Endothelial cell of umbilical vein (primary cell): ENCODE results near the gene FOXP1. TPM values are rescaled to one million over a fixed set of nuclear protein-coding genes. Genes with fewer than 3 reads are reported as not detected.

Experiments used
- BruUV-seq: library from RNA; stranded (reverse); fragments of 400-500 nt; replicated peaks from 2 replicates; lab custom pipeline; 2021; lab: Mats Ljungman, UMichigan
- CTCF ChIA-PET: fragments of 300-600, 350-600 bp; sonication (Branson Sonifier 250); formaldehyde crosslinking; loops from one replicate; lab custom pipeline; 2021; ENCODE audit warnings: antibody characterized with exemption, inconsistent platforms; lab: Charles Lee
- POLR2A ChIA-PET: fragments of 300-600, 350-600 bp; sonication (Branson Sonifier 250); formaldehyde crosslinking; loops from one replicate; lab custom pipeline; 2021; ENCODE audit warnings: antibody characterized with exemption, inconsistent platforms; lab: Charles Lee
- DNase-seq: peaks from one replicate; pipeline ENCODE4 v3.0.0-alpha.2; 2011; ENCODE audit warnings: low read depth, low spot score
- FAIRE-seq: peaks from 2 replicates; lab custom pipeline; 2011; peaks lifted over from hg19 to GRCh38; lab: Jason Lieb, UNC
- H2AFZ ChIP-seq: 2 replicates; pipeline ENCODE4 v1.6.0; 2012; ENCODE audit warnings: low read depth, low read length, control low read depth, inconsistent platforms
- H3K27ac ChIP-seq: 2 replicates; pipeline ENCODE4 v1.5.1; 2011; ENCODE audit warnings: low read depth, mild to moderate bottlenecking, control low read depth, low read length, moderate library complexity; ENCODE audit not compliant: insufficient read depth
- H3K27me3 ChIP-seq, 2 experiments: 2 replicates each; pipeline versions ENCODE4 v1.6.0 to v1.6.1; 2011; ENCODE audit warnings: low read length in 2 of 2, mixed read lengths in 1 of 2; ENCODE audit not compliant: control insufficient read depth in 2 of 2, insufficient read depth in 2 of 2
- H3K36me3 ChIP-seq, 2 experiments: 2 replicates in 1 of 2; 3 replicates in 1 of 2; pipeline ENCODE4 v1.5.1; 2011; ENCODE audit warnings: low read length in 2 of 2, mild to moderate bottlenecking in 1 of 2, moderate library complexity in 1 of 2; ENCODE audit not compliant: control insufficient read depth in 2 of 2, insufficient read depth in 2 of 2; ENCODE audit errors: extremely low read depth in 1 of 2
- H3K4me1 ChIP-seq: 3 replicates; pipeline ENCODE4 v1.5.1; 2011; ENCODE audit warnings: mild to moderate bottlenecking, low read length; ENCODE audit not compliant: control insufficient read depth, insufficient read depth; ENCODE audit errors: extremely low read depth
- H3K4me2 ChIP-seq: 2 replicates; pipeline ENCODE4 v1.6.1; 2011; ENCODE audit warnings: low read length, control low read depth, mixed read lengths; ENCODE audit not compliant: insufficient read depth
- H3K4me3 ChIP-seq, 3 experiments: fragments of 200-600 bp in 1 of 3; sonication (generic), shearing (Covaris generic) in 1 of 3; replicated peaks in 1 of 3; 2 replicates each; pipeline ENCODE4 v1.5.1; 2011 to 2016; ENCODE audit warnings: control low read depth in 3 of 3, low read length in 3 of 3, mild to moderate bottlenecking in 2 of 3, inconsistent platforms in 1 of 3, low read depth in 1 of 3, moderate library complexity in 1 of 3; ENCODE audit not compliant: insufficient read depth in 1 of 3
- H3K79me2 ChIP-seq: 2 replicates; pipeline ENCODE4 v1.6.0; 2012; ENCODE audit warnings: low read length, inconsistent platforms; ENCODE audit not compliant: control insufficient read depth, insufficient read depth
- H3K9ac ChIP-seq: replicated peaks from 2 replicates; pipeline ENCODE3; 2011; ENCODE audit warnings: low read length, control low read depth; ENCODE audit not compliant: insufficient read depth; ENCODE audit errors: extremely low read depth
- H3K9me1 ChIP-seq: replicated peaks from 3 replicates; pipeline ENCODE4 v1.6.0; 2011; ENCODE audit warnings: mild to moderate bottlenecking, low read length; ENCODE audit not compliant: control insufficient read depth, insufficient read depth; ENCODE audit errors: extremely low read depth
- H3K9me3 ChIP-seq: replicated peaks from 2 replicates; pipeline ENCODE4 v1.5.1; 2012; ENCODE audit warnings: low read length, inconsistent platforms; ENCODE audit not compliant: control insufficient read depth, insufficient read depth
- H4K20me1 ChIP-seq: replicated peaks from 2 replicates; pipeline ENCODE3; 2011; ENCODE audit warnings: mild to moderate bottlenecking, low read length; ENCODE audit not compliant: control insufficient read depth, insufficient read depth; ENCODE audit errors: extremely low read depth
- EZH2 ChIP-seq: IDR thresholded peaks from 2 replicates; pipeline ENCODE4 v1.6.1; 2012; ENCODE audit warnings: borderline replicate concordance, low read depth, mild to moderate bottlenecking, moderate library complexity, low read length, inconsistent platforms; ENCODE audit not compliant: severe bottlenecking
- FOS ChIP-seq: IDR thresholded peaks from 2 replicates; pipeline ENCODE4 v1.6.1; 2011; ENCODE audit warnings: mild to moderate bottlenecking, low read length, moderate library complexity, borderline replicate concordance; ENCODE audit not compliant: insufficient read depth
- GATA2 ChIP-seq: IDR thresholded peaks from 2 replicates; pipeline ENCODE4 v1.7.0; 2011; ENCODE audit warnings: low read depth, mild to moderate bottlenecking, moderate library complexity, mixed read lengths, low read length; ENCODE audit not compliant: insufficient read length, insufficient read depth
- JUN ChIP-seq: IDR thresholded peaks from 2 replicates; pipeline ENCODE4 v1.6.1; 2011; ENCODE audit warnings: borderline replicate concordance, low read depth; ENCODE audit not compliant: insufficient read length, insufficient read depth
- MYC ChIP-seq: IDR thresholded peaks from one replicate; pipeline ENCODE4 v1.6.1; 2011; ENCODE audit warnings: mild to moderate bottlenecking, low read depth, low read length
- POLR2A ChIP-seq: IDR thresholded peaks from 2 replicates; pipeline ENCODE4 v1.6.1; 2012; ENCODE audit warnings: low read depth, mild to moderate bottlenecking, control low read depth, low read length
- POLR2AphosphoS5 ChIP-seq: IDR thresholded peaks from 2 replicates; pipeline ENCODE4 v1.6.1; 2012; ENCODE audit warnings: low read depth, mild to moderate bottlenecking, control low read depth, low read length, moderate library complexity; ENCODE audit not compliant: insufficient read depth
- dilution Hi-C: fragments of 300-500 bp; cut with MboI; formaldehyde crosslinking; loops from one replicate; pipeline ENCODE4 v1.15.0; 2019; ENCODE audit warnings: low sequenced_read_pairs; ENCODE audit not compliant: extremely low pct_ligation_motif_present
- intact Hi-C: fragments of 100-400 bp; cut with micrococcal nuclease; formaldehyde crosslinking; loops from one replicate; pipeline ENCODE4 v1.10.0; 2022
- polyA plus RNA-seq, 4 experiments: library from polyadenylated mRNA; depleted of rRNA in 3 of 4; stranded (reverse) in 3 of 4; unstranded in 1 of 4; fragments of >200 nt; gene quantifications; 2 replicates each; pipeline versions ENCODE4 v1.2.1 to v1.2.3, GENCODE V29; 2011 to 2012; ENCODE audit warnings: missing spikeins in 1 of 4
- total RNA-seq: library from RNA; stranded (reverse); gene quantifications from 2 replicates; pipeline ENCODE4 v1.2.3, GENCODE V29; 2021
- TF ChIP-seq, protein P1 (sequence below): IDR thresholded peaks from 2 replicates; pipeline ENCODE4 v1.6.1; 2011; ENCODE audit not compliant: insufficient read depth, insufficient read length
- TF ChIP-seq, protein P2 (sequence below), 2 donors: IDR thresholded peaks; 1 replicate in 1 of 2; 2 replicates in 1 of 2; pipeline ENCODE4 v1.5.1; 2011; ENCODE audit warnings: low read length in 2 of 2, mild to moderate bottlenecking in 2 of 2, moderate library complexity in 2 of 2, control low read depth in 1 of 2, inconsistent platforms in 1 of 2, low read depth in 1 of 2; ENCODE audit not compliant: insufficient read depth in 1 of 2; ENCODE audit errors: extremely low read depth in 1 of 2

Gene FOXP1
- total and polyA plus RNA-seq, 2 donors (not counting 3 experiments of a cell fraction or from before 2014, with no cell fraction given) = 41.0 to 107 TPM

DNA sequence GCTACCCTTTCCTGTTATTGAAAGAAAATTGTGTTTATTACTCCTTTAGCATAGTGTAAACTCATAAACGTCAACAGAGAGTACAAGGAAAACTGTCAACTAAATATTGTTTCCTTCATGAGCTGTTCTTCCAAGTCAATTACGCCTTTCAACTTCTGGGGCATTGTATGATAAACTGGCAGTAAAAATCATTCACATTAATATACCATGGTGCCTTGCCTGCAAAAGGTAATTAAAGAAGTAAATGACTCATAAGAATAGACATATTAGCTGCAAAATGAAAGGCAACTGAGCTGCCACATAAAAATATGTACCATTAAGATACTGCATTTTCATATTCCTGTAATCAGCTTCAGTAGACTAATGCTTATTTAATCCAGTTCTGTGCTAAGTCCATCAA is 447.3 kb downstream of the FOXP1 start:
- no peak for FAIRE-seq

More for the DNA sequence above, 447.3 kb downstream of the FOXP1 start:
- no peaks in the 10 kb centered on the region for H4K20me1 ChIP-seq
- no peak overlapping the region for H2AFZ ChIP-seq
- H3K4me1 ChIP-seq = no peaks in the 10 kb centered on the region
- H3K79me2 ChIP-seq = no peaks in the 10 kb centered on the region
- DNase-seq = no peak
- CTCF ChIA-PET = interaction anchor here (0.8 to 1.1 kb wide), 3 partner anchors 13 to 419 kb away, joined by 3 read pairs; no protein-coding TSS in a partner anchor
- H3K4me3 ChIP-seq = no peak overlapping the region
- TF ChIP-seq POLR2AphosphoS5 (no peak), FOS (no peak), POLR2A (no peak), JUN (no peak), GATA2 (no peak), MYC (no peak), EZH2 (no peak)
- TF ChIP-seq, protein P1, sequence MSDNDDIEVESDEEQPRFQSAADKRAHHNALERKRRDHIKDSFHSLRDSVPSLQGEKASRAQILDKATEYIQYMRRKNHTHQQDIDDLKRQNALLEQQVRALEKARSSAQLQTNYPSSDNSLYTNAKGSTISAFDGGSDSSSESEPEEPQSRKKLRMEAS = no peak
- TF ChIP-seq, protein P2, sequence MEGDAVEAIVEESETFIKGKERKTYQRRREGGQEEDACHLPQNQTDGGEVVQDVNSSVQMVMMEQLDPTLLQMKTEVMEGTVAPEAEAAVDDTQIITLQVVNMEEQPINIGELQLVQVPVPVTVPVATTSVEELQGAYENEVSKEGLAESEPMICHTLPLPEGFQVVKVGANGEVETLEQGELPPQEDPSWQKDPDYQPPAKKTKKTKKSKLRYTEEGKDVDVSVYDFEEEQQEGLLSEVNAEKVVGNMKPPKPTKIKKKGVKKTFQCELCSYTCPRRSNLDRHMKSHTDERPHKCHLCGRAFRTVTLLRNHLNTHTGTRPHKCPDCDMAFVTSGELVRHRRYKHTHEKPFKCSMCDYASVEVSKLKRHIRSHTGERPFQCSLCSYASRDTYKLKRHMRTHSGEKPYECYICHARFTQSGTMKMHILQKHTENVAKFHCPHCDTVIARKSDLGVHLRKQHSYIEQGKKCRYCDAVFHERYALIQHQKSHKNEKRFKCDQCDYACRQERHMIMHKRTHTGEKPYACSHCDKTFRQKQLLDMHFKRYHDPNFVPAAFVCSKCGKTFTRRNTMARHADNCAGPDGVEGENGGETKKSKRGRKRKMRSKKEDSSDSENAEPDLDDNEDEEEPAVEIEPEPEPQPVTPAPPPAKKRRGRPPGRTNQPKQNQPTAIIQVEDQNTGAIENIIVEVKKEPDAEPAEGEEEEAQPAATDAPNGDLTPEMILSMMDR (IDR thresholded peaks at IDR 0.05; ENCODE audit: extremely low read depth in 1 of 2, insufficient read depth in 1 of 2, low read depth in 1 of 2, low read length in 2 of 2) = no peak
- H3K9me3 ChIP-seq = no peaks in the 10 kb centered on the region
- no peak overlapping the region for H3K27ac ChIP-seq
- POLR2A ChIA-PET = no interaction called here
- H3K4me2 ChIP-seq = no peak overlapping the region
- no peaks in the 10 kb centered on the region for H3K36me3 ChIP-seq
- intact Hi-C loops (loop anchor here (10.0 kb wide), 1 partner anchor 259 kb away; no protein-coding TSS in a partner anchor), dilution Hi-C loops (no loop called here)
- no peaks in the 10 kb centered on the region for H3K9me1 ChIP-seq
- no TSS peak for BruUV-seq
- no peak overlapping the region for H3K9ac ChIP-seq
- no peaks in the 10 kb centered on the region for H3K27me3 ChIP-seq
